Endometrial microvascular endothelial cells (primary cell): ENCODE data around the gene ITGA11. TPM values are rescaled to one million over a fixed set of nuclear protein-coding genes. Genes with fewer than 3 reads are reported as not detected.

Experiments used
- in situ Hi-C: cut with HindIII; loops from 2 replicates; pipeline ENCODE4 v1.10.0; 2017; ENCODE audit warnings: low sequenced_read_pairs, low pct_unique_long_range_greater_than_20kb; ENCODE audit errors: inconsistent ontology term
- total RNA-seq: library from RNA; depleted of rRNA; stranded (reverse); fragments of >200 nt; gene quantifications from one replicate; pipeline ENCODE4 v1.2.3, GENCODE V29; 2015; ENCODE audit errors: inconsistent ontology term

Gene ITGA11
- total RNA-seq, 1 donor from 2014 or later, result 0.19 TPM

- in situ Hi-C loops, result no loop called here
Measured at GRCh38 chr15:68292967-68293366, 139.0 kb downstream of the ITGA11 start.

- in situ Hi-C loops, result no loop called here
Measured at GRCh38 chr15:68292157-68292781, 139.7 kb downstream of the ITGA11 start.

- in situ Hi-C loops, result no loop called here
Measured at GRCh38 chr15:68290715-68291114, 141.2 kb downstream of the ITGA11 start.

GRCh38 chr15:68289621-68290352, 142.2 kb downstream of the ITGA11 start:
- in situ Hi-C loops, result no loop called here

- in situ Hi-C loops, result no loop called here
Measured at GRCh38 chr15:68289057-68289456, 142.9 kb downstream of the ITGA11 start.

GRCh38 chr15:68286256-68286655, 145.7 kb downstream of the ITGA11 start:
- in situ Hi-C loops, result no loop called here

- in situ Hi-C loops, result no loop called here
Measured at GRCh38 chr15:68285259-68285980, 146.5 kb downstream of the ITGA11 start.

GRCh38 chr15:68284616-68285258, 147.2 kb downstream of the ITGA11 start:
- in situ Hi-C loops, result no loop called here

- in situ Hi-C loops, result no loop called here
Measured at GRCh38 chr15:68283401-68283800, 148.6 kb downstream of the ITGA11 start.

GRCh38 chr15:68281008-68281407, 151.0 kb downstream of the ITGA11 start:
- in situ Hi-C loops, result no loop called here

- in situ Hi-C loops, result no loop called here
Measured at GRCh38 chr15:68279779-68280753, 151.9 kb downstream of the ITGA11 start.

- in situ Hi-C loops, result no loop called here
Measured at GRCh38 chr15:68278595-68279405, 153.2 kb downstream of the ITGA11 start.

- in situ Hi-C loops, result no loop called here
Measured at GRCh38 chr15:68278345-68278594, 153.7 kb downstream of the ITGA11 start.

- in situ Hi-C loops, result no loop called here
Measured at GRCh38 chr15:68277603-68278344, 154.2 kb downstream of the ITGA11 start, which contains the start of gene FEM1B. Gene FEM1B, plus strand, starts transcription at chr15:68277745. Its CDS starts 673 bp downstream, at chr15:68278418.

GRCh38 chr15:68277131-68277602, 154.8 kb downstream of the ITGA11 start:
- in situ Hi-C loops, result no loop called here

- in situ Hi-C loops, result no loop called here
Measured at GRCh38 chr15:68276668-68277067, 155.3 kb downstream of the ITGA11 start.

GRCh38 chr15:68275165-68275746, 156.7 kb downstream of the ITGA11 start:
- in situ Hi-C loops, result no loop called here
